Renal cortical epithelial cell (primary cell): Measurements from ENCODE around the gene ZNF444. TPM values are rescaled to one million over a fixed set of nuclear protein-coding genes. Genes with fewer than 3 reads are reported as not detected.
"Not testable (repeated sequence)": the region's sequence is repeated elsewhere in the genome, so short reads cannot be mapped to it uniquely, and the experiment has no call there.

Source experiments
- DNase-seq: peaks from one replicate; pipeline ENCODE4 v3.0.0-alpha.2; 2011; ENCODE audit warnings: low read depth
- total RNA-seq: library from RNA; depleted of rRNA; stranded (reverse); fragments of >200 nt; gene quantifications from 2 replicates; pipeline ENCODE4 v1.2.3, GENCODE V29; 2014

ZNF444 gene
- total RNA-seq, 1 donor from 2014 or later: 28.2 TPM

GRCh38 chr19:56145698-56146097, 4.6 kb downstream of the ZNF444 start:
- no peak for DNase-seq

GRCh38 chr19:56146904-56147303, 5.8 kb downstream of the ZNF444 start:
- DNase-seq: no peak

GRCh38 chr19:56147307-56147706, 6.2 kb downstream of the ZNF444 start:
- DNase-seq: no peak

DNA sequence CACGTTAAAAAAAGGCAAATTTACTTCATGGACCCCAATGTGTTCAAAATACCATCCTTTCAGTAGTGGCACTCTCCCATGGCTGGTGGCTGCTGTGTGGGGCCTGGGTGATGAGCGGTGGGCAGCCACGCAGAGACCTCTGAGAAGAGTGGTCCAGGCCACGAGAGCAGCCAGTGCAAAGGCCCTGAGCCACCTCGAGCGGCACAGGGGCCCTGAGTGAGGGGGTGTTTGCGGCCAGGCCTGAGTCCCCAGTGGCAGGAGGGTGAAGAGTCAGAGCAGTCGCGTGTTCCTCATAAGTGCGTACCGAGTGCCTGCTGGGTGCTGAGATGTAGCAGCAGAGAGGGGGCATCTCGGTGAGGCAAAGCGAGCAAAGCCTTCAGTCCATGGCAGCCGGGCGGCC, 7.0 kb downstream of the ZNF444 start:
- no peak for DNase-seq

- not testable (repeated sequence) for DNase-seq
These were observed 8.0 kb downstream of the ZNF444 start for GRCh38 chr19:56148955-56149655.

DNA sequence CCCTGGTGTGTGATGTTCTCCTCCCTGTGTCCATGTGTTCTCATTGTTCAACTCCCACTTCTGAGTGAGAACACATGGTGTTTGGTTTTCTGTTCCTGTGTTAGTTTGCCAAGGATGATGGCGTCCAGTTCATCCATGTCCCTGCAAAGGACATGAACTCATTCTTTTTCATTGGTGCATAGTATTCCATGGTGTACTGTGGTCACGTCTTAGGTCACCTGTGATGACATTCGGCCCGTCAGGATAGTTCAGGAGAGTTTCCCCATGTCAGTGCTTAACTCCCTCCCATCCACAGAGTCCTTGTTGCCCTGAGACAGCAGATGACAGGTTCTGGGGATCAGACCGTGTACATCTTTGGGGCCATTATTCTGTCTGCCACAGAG, 8.6 kb downstream of the ZNF444 start:
- DNase-seq: no peak

GRCh38 chr19:56150358-56150757, 9.3 kb downstream of the ZNF444 start:
- no peak for DNase-seq

DNA sequence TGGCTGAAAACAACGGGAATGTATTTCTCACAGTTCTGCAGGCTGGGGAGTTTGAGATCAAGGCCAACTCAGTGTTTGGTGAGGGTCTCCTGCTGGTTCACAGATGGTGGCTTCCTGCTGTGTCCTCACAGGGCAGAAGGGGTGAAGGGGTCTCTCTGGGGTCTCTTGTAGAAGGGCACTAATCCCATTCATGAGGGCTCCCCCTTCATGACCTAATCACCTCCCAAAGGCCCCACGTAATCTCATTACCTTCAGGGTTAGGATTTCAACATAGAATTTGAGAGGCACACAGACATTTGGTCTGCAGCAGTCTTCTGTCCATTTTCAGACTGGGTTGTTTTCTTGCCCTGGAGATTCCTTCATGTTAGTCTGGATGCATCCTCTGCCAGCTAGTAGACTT, 11.6 kb downstream of the ZNF444 start:
- DNase-seq: no peak

DNA sequence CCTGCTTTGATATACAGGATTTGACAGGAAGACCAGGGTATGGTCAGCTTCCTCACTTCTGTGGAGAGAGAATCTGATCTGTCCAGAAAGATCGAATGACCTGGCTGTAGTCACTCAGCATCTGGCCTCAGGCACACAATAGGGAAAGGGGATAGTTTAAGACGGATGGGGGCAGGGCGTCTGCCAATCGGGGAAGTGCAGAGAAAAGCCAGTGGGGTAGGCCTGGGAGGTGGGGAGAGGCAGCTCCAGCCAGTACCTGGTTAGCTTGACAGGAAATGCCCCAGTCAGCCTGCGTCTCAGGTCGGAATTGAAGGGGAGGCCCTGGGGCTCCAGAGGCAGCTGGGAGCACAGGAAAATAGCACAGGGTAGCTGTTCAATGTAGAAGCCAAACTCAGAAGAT, 12.4 kb downstream of the ZNF444 start:
- no peak for DNase-seq

DNA sequence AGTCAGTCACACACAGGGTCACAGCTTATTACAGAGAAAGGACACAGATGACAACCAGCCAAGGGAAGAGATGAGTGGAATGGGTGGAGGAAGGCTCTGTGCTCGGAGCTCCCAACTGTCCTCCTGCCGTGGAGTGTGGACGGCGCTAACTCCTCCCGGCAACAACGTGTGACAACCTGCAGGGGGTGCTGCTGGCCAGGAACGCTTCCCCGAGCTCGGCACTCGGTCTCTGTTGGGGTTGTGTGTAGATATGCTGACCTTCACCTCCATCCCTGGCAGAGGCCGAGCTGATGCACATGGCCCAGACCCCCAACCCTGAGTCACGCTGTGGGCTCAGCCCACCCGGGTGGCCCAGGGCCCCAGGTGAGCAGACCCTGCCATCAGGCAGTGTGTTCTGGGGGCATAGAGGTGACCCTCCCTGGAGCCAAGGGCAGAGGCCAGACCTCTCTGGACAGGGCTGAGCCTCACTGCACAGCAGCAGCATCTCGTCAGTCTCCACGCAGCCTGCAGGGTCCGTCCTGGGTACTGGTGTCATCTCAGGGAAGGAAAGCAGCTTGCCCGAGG, 14.1 kb downstream of the ZNF444 start:
- DNase-seq: no peak

DNA sequence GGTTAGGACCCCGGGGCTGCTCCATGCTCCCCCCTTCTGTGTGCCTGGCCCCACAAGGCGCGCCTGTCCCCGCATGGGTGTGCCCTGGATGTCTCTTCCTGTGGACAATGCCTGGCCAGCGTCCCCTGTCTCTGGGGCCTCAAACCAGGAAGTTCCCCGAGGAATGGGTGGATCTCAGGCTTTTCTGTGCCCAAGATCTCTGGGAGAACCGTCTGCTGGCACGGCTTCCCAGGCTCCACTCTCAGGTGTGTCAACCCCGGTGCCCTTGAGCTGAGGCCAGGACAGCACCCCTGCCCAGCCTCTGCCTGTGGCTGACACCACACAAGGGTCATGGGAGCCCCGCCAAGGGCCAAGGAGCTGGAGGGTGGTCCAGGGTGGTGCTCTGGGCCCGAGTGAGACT, 15.7 kb downstream of the ZNF444 start:
- no peak for DNase-seq

GRCh38 chr19:56158170-56158757, 17.2 kb downstream of the ZNF444 start:
- no peak for DNase-seq

DNA sequence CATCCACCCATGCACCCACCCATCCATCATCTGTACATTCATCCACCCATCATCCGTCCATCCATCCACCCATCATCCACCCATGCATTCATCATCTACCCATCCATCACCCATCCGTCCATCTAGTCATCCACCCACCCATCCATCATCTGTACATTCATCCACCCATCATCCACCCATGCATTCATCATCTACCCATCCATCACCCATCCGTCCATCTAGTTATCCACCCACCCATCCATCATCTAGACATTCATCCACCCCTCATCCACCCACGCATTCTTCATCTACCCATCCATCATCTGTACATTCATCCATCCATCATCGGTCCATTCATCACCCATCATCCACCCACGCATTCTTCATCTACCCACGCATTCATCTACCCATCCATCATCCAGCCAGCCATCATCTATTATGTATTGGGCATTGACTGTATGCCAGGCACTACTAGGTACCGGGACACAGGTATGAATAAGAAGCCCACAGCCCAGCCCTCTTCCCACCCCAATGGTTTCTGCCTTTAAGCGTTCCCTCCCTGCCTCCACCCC, 18.0 kb downstream of the ZNF444 start:
- no peak for DNase-seq

GRCh38 chr19:56159622-56160271, 18.7 kb downstream of the ZNF444 start:
- no peak for DNase-seq

DNA sequence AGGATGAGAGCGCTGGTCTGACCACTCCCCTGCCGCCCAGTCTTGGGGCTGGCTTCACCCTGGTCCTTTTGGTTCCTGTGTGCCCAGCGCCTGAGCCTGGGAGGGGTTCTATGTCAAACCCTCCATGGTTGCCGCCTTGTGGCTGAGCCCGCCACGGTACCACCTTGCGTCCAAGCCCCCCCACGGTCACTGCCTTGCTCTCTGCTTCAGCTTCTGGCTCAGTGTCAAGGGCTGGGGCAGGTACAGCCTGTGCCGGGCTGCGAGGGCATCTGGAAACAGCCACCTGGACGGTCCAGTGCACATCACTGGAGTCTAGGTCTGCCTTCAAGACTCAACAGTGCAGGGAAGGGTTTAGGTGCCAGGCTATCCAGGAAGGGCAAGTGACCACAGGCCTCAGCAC, 20.4 kb downstream of the ZNF444 start:
- DNase-seq: no peak

GRCh38 chr19:56162258-56162657, 21.2 kb downstream of the ZNF444 start:
- DNase-seq: peak; percentile 26

DNA sequence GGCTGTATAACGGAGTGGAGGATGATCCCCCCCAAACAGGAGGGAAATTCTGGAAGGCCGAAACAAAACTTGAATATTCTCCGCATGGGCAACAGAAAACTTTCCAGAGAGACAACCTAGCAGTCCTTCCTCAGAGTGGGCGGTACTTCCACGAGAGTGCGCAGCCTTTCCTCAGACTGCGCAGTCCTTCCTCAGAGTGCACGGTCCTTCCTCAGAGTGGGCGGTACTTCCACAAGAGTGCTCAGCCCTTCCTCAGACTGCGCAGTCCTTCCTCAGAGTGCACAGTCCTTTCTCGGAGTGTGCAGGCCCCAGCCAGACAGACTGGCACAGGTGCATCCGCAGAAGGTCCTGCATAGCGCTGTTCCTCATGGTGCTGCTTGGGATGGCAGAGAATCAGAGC, 22.0 kb downstream of the ZNF444 start:
- DNase-seq: no peak

GRCh38 chr19:56167064-56167578, 26.0 kb downstream of the ZNF444 start:
- peak; percentile 10 for DNase-seq

- peak; percentile 90 for DNase-seq
These were observed 29.2 kb downstream of the ZNF444 start for GRCh38 chr19:56170261-56170660.

- DNase-seq: no peak
These were observed 33.0 kb downstream of the ZNF444 start for GRCh38 chr19:56174086-56174485.

DNA sequence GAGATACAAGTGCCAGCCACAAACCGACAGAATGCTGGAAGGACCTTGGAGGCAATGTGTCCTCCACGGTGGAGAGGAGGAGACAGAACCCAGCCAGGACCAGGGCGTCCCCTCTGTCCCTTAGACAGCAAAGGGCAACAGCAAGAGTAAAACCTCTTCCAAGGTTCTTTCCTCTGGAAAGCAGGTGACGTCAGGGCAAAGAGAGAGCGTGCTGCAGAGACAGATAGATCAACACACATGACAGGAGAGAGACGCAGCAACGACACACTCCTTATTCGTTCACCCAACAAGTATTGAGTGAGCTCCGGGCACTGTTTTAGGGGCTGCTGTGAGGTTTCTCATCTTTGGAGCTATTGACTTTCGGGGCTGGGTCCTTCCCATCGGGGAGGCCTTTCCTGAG, 33.5 kb downstream of the ZNF444 start:
- DNase-seq: no peak

DNA sequence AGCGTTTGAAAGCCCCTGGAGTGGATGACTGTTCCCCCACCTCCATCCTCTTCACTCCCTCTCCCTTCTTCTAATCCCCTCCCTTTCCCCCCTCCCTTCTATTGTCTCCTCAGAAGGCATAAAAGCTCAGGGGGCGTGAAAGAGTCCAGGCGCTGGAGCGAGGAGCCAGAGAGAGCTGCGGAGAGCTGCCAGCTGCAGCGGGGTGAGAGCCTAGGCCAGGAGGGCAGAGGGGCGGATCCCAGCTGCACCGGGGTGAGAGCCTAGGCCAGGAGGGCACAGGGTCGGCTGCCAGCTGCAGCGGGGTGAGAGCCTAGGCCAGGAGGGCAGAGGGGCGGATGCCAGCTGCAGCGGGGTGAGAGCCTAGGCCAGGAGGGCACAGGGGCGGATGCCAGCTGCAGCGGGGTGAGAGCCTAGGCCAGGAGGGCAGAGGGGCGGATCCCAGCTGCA, 34.8 kb downstream of the ZNF444 start, which contains the start of gene GALP:
TSS of gene GALP (plus strand) at position 148 of the 447 bp plus-strand sequence. CDS start 1,101 bp downstream, outside the sequence.
- not testable (repeated sequence) for DNase-seq
